ENCODE results near the gene CACNA2D2.

Gene CACNA2D2

DNA sequence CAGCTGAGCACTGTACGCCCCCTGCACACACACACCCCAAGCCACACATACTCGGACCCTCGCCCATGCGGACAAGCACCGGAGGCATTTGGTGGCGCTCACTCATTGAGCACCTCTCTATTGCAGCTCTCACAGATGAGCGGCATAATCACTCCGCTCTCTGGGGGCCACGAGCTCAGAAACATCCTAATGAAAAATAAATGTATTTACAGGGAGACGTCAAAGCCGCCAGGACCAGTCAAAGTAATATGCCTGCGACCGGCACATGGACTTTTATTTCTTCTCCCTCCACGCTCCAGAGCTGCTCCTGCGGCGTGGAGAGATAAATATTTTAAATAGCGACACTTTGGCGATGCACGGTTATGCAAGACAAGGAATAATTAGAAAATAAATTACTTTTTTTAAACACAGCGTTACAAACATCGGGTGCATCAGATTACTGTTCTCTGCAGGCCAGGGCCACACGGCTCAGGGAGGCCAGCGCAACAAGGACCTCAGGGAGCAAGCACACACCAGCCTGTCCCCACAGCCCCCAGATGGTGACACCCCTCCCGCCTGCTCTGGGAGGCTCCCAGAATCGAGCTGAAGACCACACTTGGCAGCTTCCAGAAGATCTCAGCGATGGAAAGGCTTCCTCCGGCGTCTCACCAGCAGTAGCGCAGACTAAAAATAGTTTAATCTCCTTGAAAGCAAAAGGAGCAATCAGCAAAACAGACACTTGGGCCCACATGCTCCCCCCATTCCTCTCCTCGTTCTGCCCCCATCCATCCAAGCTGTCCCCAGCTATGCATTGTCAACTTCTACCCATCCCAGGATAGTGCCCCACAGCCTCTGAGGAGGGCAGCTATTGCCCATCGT, 48.0 kb downstream of the CACNA2D2 start:
- DNase-seq, result no peak

DNA sequence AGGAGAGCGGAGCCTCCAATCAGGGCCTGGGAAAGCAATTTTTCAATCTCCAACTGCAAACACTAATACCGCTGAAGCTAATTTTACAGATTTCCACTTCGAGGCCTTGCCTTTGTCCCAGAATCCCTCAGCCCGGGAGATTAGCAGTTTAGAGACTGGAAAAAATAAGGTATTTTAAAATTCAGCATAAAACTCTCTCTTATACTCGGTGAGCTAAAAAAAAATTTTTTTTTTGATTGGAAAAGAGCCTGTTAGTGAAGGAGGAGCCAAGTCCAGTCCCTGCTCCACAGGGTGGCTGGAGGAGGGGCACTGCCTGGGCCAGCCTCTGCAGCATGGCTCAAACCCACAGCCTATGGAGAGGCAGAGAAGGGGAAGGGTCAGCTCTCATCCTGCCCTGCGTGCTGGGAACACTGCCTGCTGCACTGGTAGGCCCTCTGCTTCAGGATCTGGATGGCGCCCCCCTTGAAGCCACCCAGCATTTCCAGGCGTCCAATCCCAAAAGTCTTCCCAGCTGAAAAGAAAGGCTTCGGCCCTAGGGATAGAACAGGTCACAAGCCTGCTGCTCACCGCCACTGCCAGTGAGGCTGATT, 48.9 kb downstream of the CACNA2D2 start:
- DNase-seq, result no peak

DNA sequence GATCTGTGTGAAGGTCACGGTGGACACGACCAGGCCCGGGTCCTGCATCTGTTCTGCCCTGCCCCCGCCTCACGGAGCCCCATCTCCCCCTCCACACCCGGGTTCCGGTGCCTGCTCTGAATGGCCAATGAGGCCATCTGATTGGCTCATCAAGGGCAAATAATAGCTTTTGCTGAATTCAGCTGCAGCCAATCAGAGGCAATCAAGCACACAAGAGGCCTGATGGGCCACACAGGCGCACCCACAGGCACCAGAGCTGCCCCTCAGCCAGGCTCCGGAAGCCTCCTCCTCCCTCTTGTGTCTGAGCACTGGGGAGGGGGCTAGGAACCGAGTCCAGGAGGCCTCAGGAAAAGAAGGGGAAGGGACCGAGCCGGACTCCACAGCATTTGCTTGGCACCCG, 49.5 kb downstream of the CACNA2D2 start:
- no peak for DNase-seq

DNA sequence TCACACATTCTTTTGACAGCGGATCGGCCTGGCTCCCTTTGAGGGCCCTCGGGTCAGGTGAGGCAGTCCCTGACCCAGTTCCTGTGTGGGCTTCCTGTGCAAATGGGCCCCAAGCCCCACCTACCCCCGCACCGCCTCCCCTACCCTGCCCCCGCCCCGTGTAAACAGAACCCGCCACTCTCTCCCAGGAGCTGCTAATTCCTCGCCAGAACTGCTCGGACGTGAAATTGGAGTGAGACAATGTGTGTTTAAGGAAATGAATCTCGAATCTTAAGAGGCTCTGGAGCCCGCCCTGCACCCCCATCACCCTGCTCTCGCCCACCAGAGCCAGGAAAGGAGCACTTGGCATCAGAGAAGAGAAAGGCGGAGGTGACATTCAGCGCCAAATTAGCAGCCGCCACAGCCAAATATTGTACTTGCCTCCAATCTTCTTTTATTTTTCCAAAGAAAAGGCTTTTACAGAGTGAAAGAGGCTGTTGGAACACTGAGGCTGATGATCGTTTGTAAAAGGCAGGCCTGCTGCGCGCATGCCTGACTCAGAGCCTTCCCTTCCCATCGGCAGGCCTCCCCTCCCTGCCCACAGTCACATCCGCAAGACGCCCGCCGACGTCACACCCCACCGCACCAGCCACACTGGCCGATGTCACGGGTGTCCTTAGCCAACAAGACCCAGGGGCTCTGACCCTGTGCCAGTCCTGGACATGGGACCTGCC, 53.1 kb downstream of the CACNA2D2 start:
- DNase-seq, result peak; percentile 75

DNA sequence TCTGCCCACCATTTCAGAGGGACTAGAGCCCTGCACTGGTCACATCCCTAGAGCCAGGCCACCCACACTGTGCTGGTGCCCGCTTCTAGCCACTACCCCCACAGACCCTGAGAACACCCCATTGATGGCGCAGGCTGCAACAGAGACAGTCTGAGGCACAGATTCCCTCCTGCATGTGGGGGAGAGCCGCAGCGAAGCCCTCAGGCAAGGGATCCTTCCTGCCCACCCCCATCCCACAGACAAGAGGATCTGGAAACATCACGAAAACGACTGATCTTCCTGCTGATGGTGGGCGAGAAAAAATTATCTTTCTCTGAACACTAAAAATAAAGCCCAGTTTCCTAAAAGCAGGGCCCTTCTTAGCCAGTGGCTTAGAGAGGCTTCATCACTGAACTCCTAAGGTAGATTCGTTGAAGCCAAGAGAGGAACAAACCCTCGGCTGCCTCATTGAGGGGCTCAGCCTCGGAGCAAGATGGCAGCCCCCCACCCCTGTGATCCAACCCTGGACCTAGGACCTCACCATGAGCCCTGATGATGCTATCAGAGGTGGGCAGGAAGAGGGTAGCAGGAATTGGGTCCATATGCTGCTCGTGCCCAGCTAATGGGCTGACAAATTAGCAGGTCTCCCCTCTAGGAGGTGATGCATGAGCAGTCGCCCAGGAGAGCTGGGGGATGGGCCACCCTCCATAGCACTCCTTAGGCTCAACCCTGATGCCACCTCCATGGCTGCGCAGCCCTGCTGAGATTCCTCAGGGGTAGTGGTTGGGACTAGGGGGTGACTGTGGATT, 54.5 kb downstream of the CACNA2D2 start:
- no peak for DNase-seq

DNA sequence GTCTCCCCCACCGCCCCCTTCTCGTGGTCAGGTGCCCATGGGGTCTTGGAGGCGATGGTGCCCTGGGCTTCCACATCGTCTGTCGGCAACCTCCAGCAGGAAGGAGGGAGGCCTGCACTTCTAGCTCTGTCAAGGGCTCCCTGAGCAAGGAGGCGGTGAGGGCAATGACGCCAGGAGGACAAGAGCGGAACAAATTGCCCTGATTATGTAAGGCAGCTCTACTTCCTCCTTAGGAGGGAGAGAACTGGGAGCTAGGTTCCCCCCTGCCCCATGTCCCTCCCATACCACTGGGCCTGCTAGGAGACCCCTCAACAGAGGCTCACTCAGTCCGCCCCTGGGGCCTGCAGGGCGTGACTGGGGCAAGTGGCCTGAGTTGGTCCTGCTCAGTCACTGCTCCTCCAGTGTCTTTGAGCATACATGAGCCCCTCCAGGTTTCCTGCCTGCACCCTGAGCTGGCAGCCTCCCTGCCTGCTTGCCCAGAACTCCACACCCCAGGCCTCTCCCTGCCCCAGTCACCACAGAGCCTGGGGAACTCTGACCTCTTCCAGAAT, 56.1 kb downstream of the CACNA2D2 start:
- DNase-seq, result no peak

DNA sequence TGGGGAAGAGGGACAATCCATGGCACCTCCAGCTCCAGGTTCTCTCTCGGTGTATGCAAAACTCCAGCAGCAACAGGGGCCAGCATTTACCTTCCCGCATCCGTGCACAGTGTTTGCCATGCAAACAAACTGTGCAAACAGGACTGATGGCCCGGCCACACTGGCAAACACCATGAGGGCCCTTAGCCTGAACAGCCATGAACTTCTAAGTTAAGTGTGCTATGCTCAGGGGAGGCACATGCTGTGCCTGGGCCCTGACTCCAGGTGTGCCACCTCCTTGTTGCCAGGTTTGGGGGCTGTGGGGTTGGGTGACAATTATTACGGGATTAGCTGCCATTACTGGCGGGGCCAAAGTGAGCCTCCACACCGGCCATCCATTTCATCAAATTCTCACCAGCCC, 57.5 kb downstream of the CACNA2D2 start:
- no peak for DNase-seq

DNA sequence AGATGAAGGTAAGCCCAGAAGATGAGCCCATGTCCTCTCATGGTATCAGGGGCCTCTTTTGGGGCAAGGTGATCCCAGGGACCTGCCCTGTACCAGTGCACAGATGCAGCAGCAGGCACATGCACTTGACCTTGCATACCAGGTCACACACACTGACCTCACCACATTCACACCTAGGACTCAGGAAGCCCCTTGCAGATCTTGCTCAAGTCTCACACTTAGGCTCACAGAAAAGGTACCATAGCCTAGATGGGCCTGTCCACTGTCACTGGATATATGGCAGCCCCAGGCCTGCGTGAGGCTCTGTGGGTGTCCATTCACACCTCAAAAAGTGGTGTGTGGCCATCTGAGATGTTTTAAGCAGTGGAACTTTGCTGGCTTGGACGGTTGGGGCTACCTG, 58.7 kb downstream of the CACNA2D2 start:
- DNase-seq, result no peak

DNA sequence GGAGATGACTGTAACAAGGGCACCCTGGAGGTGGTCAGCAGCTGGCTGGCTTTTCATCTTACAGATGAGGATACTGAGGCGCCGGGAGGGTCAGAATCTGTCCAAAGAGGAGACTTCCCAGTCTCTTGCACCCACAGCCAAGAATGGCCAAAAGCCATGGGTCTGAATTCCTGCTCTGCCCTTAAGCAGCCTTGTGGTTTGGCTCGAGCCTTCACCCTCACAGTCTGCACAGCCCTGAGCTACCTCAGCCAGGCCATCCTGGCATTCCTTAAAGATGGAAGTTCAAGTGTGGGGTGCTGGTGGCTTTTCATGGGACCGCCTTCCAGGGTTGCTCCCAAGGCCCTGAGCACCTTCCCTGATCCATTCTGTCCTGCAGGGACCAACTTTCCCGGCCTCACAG, 59.2 kb downstream of the CACNA2D2 start:
- DNase-seq, result no peak

DNA sequence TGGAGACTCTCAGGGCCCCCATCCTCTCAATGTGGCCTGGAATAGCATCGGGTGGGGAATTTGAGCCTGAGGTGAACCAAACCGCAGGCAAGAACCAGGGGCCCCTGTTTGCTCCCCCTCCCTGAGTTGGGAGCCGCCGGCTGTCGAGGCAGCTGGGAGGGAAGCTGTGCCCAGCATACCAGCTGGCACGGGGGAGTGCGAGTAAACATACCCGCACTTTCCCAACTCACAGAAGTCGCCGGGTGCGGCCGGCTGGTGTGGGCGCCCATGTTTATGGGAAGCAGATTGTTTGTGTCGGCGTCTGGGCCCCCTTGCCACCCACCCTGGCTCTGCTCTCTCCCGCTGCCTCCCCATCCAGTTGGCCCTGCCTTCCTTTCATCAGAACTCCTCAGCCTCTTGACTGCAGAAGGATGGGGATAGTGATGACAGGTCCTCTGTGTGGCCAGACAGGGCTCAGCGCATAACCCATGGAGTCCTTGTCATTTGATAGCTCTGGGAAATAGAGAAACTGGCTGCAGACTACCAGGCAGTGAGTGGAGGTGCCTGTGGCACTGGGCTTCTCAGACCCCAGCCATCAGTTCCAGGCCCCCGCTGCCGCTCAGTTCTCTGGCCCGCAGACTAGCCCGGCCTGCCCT, 60.4 kb downstream of the CACNA2D2 start:
- DNase-seq, result no peak

DNA sequence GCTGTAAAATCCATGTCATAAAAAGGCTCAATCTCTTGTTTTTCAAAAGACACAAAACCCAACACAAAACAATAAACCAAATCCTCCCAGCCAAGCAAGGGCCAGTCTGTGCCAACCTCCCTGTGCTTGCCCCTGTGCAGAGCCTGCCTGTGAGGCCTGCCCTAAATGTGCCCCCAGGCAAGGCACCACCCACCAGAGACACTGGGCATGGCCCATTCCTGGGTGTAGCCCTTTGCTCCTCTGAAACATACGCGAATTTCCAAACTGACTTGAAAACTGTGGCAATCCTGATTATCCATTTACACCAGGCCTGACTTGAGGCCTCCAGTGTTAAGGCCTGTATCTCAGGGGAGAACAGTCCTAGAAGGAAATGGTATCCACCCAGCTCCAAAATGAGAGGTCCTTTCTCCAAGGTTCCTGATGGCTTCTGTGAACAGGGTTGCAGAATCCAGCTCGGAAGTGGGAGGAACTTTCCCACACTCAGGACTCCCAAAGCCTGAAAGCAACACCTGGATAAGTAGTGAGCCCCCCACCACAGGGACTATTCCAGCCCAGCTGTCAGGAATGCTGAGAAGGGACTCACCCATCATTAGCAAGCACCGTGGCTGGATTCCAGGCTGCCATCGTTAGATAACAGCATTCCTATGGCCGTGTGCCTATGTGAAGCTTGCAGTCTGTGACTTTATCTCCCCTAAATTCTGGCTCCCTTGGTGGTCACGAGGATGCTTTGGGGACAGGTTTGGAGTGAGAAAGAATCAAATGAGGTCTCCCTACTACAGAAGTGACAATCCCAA, 61.8 kb downstream of the CACNA2D2 start:
- no peak for DNase-seq

DNA sequence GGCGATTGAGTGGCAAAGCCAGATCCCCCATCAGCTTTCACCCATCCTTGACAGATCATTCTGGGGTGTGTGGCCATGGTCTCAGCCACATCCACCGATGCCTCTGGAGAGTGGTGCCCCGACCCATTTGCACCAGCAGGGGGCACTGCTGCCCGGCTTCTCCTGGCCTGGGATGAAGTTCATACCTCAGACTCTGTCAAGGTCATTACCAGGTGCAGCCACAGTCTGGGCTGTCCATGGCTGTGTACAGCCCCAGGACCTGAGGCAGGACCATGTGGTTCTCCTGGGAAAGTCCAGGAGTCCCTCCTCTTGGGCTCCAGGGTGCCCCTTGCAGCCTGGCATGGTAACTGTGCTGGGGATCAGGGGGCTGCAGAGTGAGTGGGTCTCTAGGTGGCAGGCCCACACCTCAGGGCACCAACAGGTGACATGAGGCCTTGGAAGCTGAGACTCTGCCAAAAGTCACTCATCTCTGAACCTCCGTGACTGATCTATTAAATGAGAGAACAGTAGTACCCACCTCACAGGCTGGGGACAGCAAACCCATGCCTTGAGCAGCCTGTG, 67.2 kb downstream of the CACNA2D2 start:
- DNase-seq, result peak; percentile 79

DNA sequence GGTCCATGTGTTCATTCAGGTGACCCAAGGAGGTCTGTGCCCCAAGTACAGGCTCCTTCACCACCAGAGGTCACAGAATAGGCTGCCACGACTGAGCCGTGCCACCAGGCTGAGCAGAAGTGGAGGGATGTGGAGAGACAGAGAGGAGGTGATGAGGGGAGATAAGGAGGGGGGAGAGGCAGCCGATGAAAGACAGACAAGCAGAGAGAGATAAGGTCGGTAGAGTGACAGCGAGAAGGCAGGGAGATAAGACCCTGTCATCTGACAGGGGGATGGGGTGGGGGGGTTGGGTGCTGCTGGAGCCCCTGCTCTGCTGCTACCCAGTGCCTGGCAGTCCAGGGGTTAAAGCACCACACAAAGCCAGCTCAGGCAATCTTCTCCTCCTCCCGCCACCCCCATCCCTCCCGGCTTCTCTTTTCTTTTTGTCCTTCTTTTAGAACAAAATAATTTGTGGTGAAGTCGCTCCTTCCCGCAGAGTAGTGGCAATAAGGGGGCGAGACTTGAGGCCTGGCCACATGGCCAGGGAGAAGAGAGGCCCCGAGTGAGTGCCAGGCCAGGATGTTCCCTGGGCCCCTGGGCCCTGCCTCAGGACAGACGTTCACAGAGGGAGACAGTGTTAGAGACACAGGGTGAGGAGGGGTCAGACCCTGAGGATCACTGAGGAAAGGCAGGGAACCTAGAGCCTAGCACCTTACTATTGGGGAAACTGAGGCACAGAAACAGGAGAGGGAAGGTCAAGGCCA, 67.9 kb downstream of the CACNA2D2 start:
- no peak for DNase-seq

DNA sequence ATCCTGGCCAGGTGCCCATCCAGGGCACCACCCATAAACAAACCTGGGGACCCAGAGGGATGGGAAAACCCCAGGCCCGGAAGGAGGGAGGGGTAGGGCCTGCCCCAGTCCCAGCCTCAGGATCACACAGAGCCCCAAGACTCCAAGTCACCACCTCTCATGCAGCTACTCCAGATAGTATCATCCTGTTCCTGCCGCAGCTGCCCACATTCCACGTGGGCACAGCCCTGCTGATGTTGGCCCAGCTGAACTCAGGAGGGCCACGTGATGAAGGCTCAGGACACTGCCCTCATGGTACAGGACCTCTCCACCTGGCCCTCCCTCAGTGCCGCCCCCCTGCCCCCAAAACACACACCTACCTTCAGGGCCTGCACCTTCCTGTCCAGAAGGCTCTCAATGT, 69.5 kb downstream of the CACNA2D2 start:
- DNase-seq, result no peak

DNA sequence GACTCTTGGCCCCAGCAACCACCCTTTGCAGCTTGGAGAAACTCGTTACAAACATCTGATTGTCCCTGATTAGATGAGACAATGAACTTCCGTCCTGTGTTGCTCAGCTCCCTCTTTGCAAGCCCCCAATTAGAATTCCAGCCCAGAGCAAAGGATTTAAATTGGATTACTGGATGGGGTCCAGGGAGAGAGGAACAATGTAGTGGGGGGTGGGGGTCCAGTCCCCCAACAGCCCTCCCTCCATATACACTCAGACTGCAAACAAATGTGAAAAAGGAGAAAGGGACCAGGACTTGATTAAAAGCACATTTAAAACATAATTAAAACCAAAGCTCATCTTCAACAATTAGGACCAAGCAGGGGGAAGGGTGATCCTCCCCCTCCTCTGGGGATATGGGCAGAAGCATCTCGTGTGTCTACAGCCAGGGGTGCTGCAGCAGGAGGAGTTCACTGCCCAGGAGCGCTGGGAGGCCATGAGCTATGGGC, 72.4 kb downstream of the CACNA2D2 start:
- no peak for DNase-seq

DNA sequence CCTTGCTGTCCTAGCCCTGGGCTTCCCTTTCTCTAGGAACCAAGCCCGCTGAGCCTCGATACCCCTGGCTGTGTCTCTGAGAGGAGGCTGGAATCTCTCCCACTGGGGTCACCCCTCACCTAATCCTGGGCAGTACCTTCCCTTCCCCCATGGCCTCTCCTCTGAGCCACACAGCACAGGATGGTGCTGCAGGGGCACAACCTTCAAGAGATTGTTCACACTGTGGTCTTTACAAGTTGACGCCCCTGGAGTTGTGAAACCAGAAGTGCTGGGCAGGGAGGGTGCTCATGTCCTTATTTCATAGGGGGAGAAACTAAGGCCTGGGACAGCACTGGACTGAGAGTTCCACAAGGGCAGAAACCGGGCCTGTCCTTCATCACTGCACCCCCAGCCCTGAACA, 73.2 kb downstream of the CACNA2D2 start:
- no peak for DNase-seq

DNA sequence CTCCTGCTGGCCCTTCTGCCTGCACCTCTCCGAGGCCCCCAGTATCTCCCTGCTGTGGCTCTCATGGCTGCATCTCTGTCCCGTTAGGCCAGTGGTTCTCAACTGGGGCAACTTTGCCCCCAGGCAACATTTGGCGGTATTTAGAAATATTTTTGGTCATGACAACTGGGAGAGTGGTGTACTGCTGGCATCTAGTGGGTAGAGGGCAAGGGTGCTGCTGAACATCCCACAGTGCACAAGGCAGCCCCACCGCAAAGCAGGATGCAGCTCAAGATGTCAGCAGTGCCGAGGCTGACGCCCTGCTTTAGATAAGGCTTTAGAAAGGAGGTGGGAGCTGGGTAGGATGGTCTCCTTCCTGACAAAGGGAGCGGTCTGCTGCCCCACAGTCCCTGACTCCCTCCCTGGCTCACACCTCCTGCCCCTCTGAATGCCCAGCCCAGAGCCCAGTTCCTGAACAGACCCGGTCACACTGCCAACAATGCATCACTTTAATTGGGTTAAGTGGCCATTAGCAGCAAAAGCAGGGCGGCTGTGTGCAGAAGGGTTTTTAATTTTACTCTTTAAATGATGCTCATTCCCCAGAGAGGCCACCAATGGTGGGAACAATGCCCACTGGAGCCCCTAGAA, 75.3 kb downstream of the CACNA2D2 start:
- DNase-seq, result no peak

DNA sequence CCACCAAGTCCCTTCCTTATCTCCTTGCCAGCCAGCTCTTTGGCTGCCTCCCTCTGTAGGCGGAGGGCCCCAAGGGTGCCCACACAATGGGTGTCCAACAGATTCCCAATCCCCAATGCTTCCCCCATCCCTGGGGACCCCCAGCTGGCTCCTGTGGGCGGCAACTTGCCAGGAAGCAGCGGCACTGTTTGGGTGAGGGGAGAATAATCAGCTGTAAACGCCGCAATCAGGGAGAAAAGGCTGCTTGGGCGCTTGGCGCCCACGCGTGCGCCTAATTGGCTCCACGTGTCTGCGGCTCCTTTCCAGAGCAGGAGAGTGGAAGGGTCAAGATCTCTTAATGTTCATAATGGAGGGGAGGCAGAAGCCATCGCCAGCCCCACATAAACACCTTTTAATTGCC, 76.2 kb downstream of the CACNA2D2 start:
- no peak for DNase-seq

DNA sequence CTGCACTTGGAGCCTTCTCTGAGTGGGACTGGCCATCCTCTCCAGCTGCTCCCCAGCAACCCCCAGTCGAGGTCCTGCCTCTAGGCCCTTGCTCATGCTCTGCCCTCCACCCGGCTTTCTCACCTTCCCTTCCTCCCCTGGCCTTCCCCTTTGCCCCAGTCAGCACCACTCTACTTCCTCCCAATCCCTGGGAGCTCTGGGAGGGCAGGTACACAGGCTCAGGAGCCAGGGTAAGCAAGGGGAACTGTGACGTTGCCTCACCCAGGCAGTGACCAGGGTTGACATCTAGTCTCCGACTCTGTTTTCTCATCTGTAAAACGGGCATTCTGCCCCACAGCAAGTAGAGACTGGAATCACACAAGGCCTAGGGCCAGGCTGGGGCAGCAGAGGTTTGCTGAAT, 77.5 kb downstream of the CACNA2D2 start:
- DNase-seq, result no peak

DNA sequence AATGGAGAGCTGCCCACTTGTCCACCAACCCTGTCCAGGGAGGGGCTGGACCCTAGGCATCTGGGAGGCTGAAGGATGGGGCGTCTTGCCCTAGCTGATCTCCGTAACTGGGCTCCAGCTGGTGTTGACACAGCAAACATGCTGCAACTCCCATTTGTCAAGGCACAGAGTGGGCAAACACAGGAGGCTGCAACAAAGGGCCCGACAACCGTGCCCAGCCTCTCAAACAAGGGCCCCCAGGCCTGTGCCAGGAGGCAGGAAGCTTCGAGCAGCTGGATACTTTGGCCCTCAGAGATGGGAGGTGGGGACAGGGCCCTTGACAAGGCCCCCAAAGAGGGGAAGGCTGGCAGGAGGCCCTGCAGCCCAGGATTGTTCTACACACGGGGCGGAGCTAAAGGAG, 79.9 kb downstream of the CACNA2D2 start:
- no peak for DNase-seq

Data from CD4-positive, alpha-beta T cell treated with Interleukin-17A for 4 hours (primary cell).